Measurements from ENCODE around the gene KLF13. TPM values are rescaled to one million over a fixed set of nuclear protein-coding genes. Genes with fewer than 3 reads are reported as not detected.

Gene KLF13
- total and polyA plus RNA-seq, 11 donors = 22.4 to 74.0 (median 56.4) TPM

DNA sequence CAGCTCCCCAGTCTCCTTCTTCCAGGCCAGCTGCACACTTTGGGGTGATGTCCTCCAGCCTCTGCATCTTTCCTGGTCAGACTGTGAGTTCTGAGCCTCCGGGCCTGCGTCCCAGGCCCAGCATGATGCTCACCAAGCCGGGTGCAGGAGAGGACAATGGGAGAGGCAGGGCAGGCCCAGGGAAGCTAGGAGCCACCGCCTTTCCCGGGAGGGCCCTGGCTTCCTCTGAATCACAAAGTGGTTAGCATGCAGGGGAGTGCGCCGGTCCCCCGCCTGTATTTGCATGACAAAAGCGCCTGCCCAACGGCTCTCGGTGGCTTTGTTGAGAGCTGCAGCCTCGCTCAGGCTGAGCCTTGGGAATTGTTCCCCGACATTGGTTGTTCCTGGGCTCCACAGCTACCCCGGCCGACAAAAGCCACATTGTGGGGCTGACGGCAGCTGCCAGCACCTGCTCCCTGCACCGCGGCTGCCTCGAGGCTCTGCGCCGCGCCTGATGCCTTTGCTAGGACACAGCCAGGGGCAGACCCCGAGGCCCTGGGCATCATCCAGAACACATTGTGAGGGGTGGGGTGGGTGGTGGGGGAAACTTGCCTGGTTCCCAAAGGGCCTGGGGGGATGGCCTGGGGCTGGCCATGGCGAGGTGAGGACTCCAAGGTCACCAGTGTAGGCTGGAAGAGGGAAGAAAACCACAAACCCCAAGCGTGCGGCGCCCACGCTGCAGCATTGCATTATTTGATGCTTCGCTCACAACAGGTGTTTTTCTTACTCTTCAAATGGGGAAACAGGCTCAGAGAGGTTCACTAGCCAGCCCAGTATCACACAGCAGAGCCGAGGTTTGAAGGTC is 20.0 kb upstream of the KLF13 start:
- intact Hi-C loops (cut with DNase I) = loop anchor here in 2 of 10 donors (5.0 kb wide), 4 partner anchors 54 to 181 kb away; no protein-coding TSS in a partner anchor
- DNase-seq (peak; percentile 60 to 83 (median 76)), ATAC-seq (peak; percentile 35 to 92 (median 87))
- Histone ChIP-seq H3K4me1 (peaks cover 0 to 65% (median 45%) of the 10 kb centered on the region in 12 donors), H3K36me3 (no peaks in the 10 kb centered on the region), H3K9me3 (no peaks in the 10 kb centered on the region), H3K27me3 (peaks cover 0 to 8% (median 0%) of the 10 kb centered on the region in 9 donors), H3K27ac (peak overlapping the region in 10 of 12 donors; percentile 4 to 89 (median 70)), H3K4me3 (no peak overlapping the region)
- TF ChIP-seq CTCF (IDR thresholded peaks at IDR 0.05) (no peak), POLR2A (IDR thresholded peaks at IDR 0.05) (peak in 1 of 2 donors; percentile 23)
- 54 to 58% (median 57%) methylated on average over 15 to 30 of the region's 30 CpGs for WGBS, 4 donors

DNA sequence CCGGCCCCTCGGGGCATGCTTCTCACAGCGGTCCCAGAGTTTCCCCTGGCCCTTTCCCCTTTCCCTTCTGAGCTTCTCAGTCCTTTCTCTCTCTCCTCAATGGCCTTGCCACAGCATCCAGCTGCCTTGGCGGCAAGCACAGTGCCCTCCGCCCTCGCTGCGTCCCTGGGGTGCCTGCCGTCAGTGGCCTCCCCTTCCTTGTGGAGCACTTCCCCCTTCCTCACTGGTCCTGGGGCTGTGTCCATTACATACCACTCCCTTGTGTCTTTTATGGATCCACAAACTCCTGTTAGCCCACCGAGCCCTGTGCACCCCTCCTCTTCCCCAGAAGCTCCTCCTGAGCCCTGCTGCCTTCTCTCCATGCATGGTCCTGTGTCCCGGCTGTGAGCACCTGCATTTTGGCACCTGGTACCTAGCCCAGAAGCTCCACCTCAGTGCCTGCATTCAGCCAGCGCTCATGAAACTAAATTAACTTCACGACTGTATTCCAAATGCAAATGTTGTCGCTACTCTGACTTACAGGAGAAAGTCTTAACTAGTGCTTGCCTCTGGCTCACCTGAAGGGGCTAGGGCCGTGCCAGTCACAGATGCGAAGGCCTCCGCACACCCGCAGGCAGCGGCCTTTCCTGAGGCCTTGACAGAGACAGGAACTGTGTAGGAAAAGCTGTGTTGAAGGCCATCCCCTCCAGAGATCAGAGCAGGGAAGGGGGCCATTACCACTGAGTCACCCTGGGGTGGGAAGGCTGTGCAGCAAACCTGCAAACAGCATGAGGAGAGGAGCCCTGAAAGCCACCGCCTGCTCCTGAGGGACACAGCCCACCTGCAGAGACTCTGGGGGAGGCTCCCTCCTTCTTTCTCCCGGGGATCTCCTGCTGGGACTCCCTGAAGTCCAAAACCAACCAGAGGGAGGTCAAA is 19.1 kb upstream of the KLF13 start:
- no peak overlapping the region for H3K4me3 ChIP-seq
- H3K9me3 ChIP-seq = no peaks in the 10 kb centered on the region
- H3K27me3 ChIP-seq = peaks cover 0 to 8% (median 0%) of the 10 kb centered on the region in 9 donors
- H3K4me1 ChIP-seq = peaks cover 0 to 56% (median 36%) of the 10 kb centered on the region in 12 donors
- 81 to 87% (median 81%) methylated on average over 19 to 20 of the region's 20 CpGs for WGBS, 4 donors
- H3K27ac ChIP-seq = peak overlapping the region in 4 of 12 donors; percentile 28 to 86 (median 70)
- H3K36me3 ChIP-seq = no peaks in the 10 kb centered on the region
- DNase-seq = peak in 1 of 5 donors; percentile 13
- intact Hi-C loops (cut with DNase I) = loop anchor here in 2 of 10 donors (5.0 kb wide), 4 partner anchors 55 to 180 kb away; no protein-coding TSS in a partner anchor
- TF ChIP-seq CTCF (IDR thresholded peaks at IDR 0.05) (no peak), POLR2A (IDR thresholded peaks at IDR 0.05) (no peak)
- ATAC-seq = no peak

DNA sequence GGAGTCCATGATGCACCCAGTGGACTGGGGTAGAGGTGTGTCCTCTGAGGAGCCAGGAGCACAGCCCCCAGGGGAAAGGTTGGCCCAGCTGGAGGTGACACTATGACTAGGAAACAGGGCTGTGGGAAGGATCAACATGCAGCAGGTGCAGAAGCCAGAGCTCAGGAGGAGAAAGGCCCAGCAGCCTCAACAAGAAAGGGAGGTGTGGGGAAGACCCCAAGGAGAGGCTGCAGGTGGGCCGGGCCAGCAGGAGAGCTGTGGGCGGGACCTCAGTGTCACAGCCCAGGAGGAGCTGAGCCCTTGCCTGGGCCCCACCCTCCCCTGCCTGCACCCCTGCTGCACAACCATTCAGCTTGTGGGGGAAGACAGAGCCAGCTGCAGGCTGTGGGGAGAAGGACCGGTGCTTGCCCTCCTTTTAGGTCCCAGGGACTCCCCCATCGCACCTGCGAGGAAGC is 18.4 kb upstream of the KLF13 start:
- TF ChIP-seq POLR2A (IDR thresholded peaks at IDR 0.05) (no peak), CTCF (IDR thresholded peaks at IDR 0.05) (no peak)
- Histone ChIP-seq H3K4me3 (no peak overlapping the region), H3K27me3 (peaks cover 0 to 8% (median 0%) of the 10 kb centered on the region in 9 donors), H3K27ac (no peak overlapping the region), H3K9me3 (peaks cover 0 to 4% (median 1%) of the 10 kb centered on the region in 12 donors), H3K36me3 (no peaks in the 10 kb centered on the region), H3K4me1 (peaks cover 0 to 49% (median 32%) of the 10 kb centered on the region in 12 donors)
- DNase-seq = peak in 1 of 5 donors; percentile 14
- ATAC-seq = no peak
- intact Hi-C loops (cut with DNase I) = loop anchor here in 2 of 10 donors (5.0 kb wide), 4 partner anchors 56 to 179 kb away; no protein-coding TSS in a partner anchor
- 83 to 100% (median 93%) methylated on average over 3 to 5 of the region's 5 CpGs for WGBS, 4 donors
